Kidney epithelial cell (primary cell): ENCODE results near the gene TBCB. TPM values are rescaled to one million over a fixed set of nuclear protein-coding genes. Genes with fewer than 3 reads are reported as not detected.
"Not testable (repeated sequence)": the region's sequence is repeated elsewhere in the genome, so short reads cannot be mapped to it uniquely, and the experiment has no call there.

Experiments
- DNase-seq: peaks from one replicate; pipeline ENCODE4 v3.0.0-alpha.2; 2010; ENCODE audit warnings: low read depth
- H3K27me3 ChIP-seq: 2 replicates; pipeline ENCODE4 v1.6.0; 2011; ENCODE audit warnings: low read length; ENCODE audit not compliant: control insufficient read depth, insufficient read depth
- H3K36me3 ChIP-seq: 2 replicates; pipeline ENCODE4 v1.5.1; 2011; ENCODE audit warnings: low read length; ENCODE audit not compliant: control insufficient read depth, insufficient read depth
- H3K4me3 ChIP-seq: 2 replicates; pipeline ENCODE4 v1.5.1; 2011; ENCODE audit warnings: low read depth, mild to moderate bottlenecking, control low read depth, low read length
- total RNA-seq: library from RNA; depleted of rRNA; stranded (reverse); fragments of >200 nt; gene quantifications from 2 replicates; pipeline ENCODE4 v1.2.3, GENCODE V29; 2015
- TF ChIP-seq, protein P1 (sequence below): IDR thresholded peaks from 2 replicates; pipeline ENCODE4 v1.5.1; 2011; ENCODE audit warnings: mild to moderate bottlenecking, moderate library complexity, low read length, control low read depth, inconsistent platforms; ENCODE audit not compliant: insufficient read depth, poor library complexity, severe bottlenecking

The TBCB gene
- total RNA-seq, 1 donor from 2014 or later = 337 TPM

- Histone ChIP-seq H3K36me3 (no peaks in the 10 kb centered on the region), H3K27me3 (no peaks in the 10 kb centered on the region), H3K4me3 (no peak overlapping the region)
- no peak for DNase-seq
- TF ChIP-seq, protein P1, sequence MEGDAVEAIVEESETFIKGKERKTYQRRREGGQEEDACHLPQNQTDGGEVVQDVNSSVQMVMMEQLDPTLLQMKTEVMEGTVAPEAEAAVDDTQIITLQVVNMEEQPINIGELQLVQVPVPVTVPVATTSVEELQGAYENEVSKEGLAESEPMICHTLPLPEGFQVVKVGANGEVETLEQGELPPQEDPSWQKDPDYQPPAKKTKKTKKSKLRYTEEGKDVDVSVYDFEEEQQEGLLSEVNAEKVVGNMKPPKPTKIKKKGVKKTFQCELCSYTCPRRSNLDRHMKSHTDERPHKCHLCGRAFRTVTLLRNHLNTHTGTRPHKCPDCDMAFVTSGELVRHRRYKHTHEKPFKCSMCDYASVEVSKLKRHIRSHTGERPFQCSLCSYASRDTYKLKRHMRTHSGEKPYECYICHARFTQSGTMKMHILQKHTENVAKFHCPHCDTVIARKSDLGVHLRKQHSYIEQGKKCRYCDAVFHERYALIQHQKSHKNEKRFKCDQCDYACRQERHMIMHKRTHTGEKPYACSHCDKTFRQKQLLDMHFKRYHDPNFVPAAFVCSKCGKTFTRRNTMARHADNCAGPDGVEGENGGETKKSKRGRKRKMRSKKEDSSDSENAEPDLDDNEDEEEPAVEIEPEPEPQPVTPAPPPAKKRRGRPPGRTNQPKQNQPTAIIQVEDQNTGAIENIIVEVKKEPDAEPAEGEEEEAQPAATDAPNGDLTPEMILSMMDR = no peak
Observed at GRCh38 chr19:36120092-36120983, 5.1 kb downstream of the TBCB start.

- TF ChIP-seq, protein P1 = no peak
- Histone ChIP-seq H3K27me3 (no peaks in the 10 kb centered on the region), H3K36me3 (no peaks in the 10 kb centered on the region), H3K4me3 (no peak overlapping the region)
- DNase-seq = no peak
Observed at GRCh38 chr19:36120984-36121358, 5.7 kb downstream of the TBCB start.

GRCh38 chr19:36121486-36122124 is 6.3 kb downstream of the TBCB start:
- Histone ChIP-seq H3K27me3 (no peaks in the 10 kb centered on the region), H3K4me3 (no peak overlapping the region), H3K36me3 (no peaks in the 10 kb centered on the region)
- TF ChIP-seq, protein P1 = no peak
- no peak for DNase-seq

- no peak for DNase-seq
- Histone ChIP-seq H3K27me3 (no peaks in the 10 kb centered on the region), H3K36me3 (no peaks in the 10 kb centered on the region)
Observed at GRCh38 chr19:36125557-36125956, 10.3 kb downstream of the TBCB start.

DNA sequence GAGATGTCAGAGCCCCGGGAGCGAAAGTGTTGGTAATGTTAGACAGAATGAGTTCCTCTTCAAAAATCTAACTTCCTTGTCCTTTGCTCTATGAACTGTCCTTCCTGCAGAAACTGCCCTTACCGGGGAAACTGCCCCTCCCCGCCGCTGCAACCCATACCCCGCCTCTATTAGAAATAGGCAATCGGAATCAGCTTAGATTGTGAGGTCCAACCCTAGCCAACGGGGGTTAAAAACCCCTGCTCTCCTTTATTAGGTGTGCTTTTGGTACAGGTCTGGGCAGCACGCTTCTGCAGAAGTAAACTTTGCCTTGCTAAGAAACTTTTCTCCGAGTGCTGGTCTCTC is 13.1 kb downstream of the TBCB start:
- Histone ChIP-seq H3K27me3 (no peaks in the 10 kb centered on the region), H3K36me3 (no peaks in the 10 kb centered on the region), H3K4me3 (peak overlapping the region; percentile 47)
- DNase-seq = no peak
- TF ChIP-seq, protein P1 = no peak

More at GRCh38 chr19:36125557-36125956, 10.3 kb downstream of the TBCB start:
- no peak overlapping the region for H3K4me3 ChIP-seq
- TF ChIP-seq, protein P1 = no peak

DNA sequence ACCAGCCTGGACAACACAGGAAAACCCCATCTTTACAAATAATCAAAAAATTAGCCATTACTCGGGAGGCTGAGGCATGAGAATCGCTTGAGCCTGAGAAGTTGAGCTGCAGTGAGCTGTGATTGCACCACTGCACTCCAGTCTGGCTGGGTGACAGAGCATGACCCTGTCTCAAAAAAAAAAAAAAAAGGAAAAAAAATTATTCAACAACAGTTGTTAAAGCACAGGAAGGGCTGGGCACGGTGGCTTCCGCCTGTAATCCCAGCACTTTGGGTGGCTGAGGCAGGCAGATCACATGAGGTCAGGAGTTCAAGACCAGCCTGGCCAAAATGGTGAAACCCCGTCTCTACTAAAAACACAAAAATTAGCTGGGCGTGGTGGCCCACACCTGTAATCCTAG is 16.0 kb downstream of the TBCB start:
- not testable (repeated sequence) for H3K36me3 ChIP-seq, DNase-seq, H3K4me3 ChIP-seq, H3K27me3 ChIP-seq

DNA sequence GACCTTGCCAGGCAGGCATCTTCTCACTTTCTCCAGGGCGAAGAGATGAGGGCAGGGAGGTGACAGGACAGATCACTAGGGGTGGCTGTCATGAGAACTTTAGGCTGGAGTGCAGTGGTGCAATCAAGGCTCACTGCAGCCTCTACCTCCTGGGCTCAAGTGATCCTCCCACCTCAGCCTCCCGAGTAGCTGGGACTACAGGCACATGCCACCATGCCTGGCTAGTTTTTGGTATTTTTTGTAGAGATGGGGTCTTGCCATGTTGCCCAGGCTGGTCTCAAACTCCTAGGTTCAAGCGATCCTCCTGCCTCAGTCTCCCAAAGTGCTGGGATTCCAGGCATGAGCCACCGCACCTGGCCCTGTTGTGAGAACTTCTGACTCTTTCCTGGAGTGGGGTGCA is 19.6 kb downstream of the TBCB start:
- not testable (repeated sequence) for DNase-seq, H3K36me3 ChIP-seq, H3K27me3 ChIP-seq

More for the DNA sequence above, 19.6 kb downstream of the TBCB start:
- not testable (repeated sequence) for H3K4me3 ChIP-seq
